ENCODE data around the gene PCP2.

DNA sequence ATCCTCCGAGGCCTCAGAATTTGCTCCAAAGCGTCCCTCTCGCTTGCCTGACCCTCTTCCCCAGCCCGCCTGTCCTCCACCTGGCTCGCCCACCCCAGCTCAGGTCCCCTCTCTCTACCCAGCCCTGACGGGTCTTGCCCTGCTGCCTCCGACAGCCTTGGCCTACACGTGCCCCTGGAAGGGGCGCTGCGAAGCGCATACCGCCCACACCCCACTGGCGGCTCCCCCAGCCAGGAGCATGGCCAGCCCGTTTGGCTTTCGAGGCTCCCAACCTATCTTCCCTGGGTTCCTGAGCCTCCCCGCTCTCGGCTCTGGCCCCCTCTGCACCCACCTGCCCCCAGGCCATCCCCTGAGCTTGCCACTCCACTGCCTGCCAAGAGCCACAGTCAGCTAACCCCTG, 8.7 kb downstream of the PCP2 start:
- TF ChIP-seq, protein P1, sequence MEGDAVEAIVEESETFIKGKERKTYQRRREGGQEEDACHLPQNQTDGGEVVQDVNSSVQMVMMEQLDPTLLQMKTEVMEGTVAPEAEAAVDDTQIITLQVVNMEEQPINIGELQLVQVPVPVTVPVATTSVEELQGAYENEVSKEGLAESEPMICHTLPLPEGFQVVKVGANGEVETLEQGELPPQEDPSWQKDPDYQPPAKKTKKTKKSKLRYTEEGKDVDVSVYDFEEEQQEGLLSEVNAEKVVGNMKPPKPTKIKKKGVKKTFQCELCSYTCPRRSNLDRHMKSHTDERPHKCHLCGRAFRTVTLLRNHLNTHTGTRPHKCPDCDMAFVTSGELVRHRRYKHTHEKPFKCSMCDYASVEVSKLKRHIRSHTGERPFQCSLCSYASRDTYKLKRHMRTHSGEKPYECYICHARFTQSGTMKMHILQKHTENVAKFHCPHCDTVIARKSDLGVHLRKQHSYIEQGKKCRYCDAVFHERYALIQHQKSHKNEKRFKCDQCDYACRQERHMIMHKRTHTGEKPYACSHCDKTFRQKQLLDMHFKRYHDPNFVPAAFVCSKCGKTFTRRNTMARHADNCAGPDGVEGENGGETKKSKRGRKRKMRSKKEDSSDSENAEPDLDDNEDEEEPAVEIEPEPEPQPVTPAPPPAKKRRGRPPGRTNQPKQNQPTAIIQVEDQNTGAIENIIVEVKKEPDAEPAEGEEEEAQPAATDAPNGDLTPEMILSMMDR (IDR thresholded peaks at IDR 0.05 in 4 of 5, conservative IDR thresholded peaks at IDR 0.05 in 1 of 5), result no peak
- no peak for TF ChIP-seq POLR2A (IDR thresholded peaks at IDR 0.05)

Measured in gastrocnemius medialis (tissue), 4 donors.